GM19035 (cell line): Measurements from ENCODE around the gene SPATA31E1.
"Not testable (repeated sequence)": the region's sequence is repeated elsewhere in the genome, so short reads cannot be mapped to it uniquely, and the experiment has no call there.

ENCODE experiments used
- ATAC-seq: cut with Tn5 transposase; IDR thresholded peaks from one replicate; pipeline ENCODE4 v1.9.1; 2021; ENCODE audit not compliant: unreplicated experiment

The SPATA31E1 gene

DNA sequence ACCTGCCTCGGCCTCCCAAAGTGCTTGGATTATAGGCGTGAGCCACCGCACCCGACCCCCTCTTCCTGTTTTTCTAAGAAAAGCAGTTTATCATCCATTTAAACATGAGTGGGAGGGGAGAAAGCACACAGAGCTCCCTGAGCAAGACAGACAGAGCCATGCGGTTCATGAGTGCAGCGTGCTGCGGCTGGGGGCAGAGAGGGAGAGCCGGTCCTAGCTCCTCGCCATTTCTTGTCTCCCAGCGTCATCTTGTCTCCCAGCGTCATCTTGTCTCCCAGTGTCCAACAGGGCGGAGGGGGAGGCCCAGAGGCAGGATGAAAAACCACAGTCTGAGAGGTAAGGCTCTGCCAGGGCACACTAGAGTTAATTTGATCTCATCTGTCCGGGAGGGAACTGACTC lies 36.3 kb downstream of the SPATA31E1 start:
- not testable (repeated sequence) for ATAC-seq

GRCh38 chr9:87921561-87921960 lies 38.9 kb downstream of the SPATA31E1 start:
- ATAC-seq, result not testable (repeated sequence)

DNA sequence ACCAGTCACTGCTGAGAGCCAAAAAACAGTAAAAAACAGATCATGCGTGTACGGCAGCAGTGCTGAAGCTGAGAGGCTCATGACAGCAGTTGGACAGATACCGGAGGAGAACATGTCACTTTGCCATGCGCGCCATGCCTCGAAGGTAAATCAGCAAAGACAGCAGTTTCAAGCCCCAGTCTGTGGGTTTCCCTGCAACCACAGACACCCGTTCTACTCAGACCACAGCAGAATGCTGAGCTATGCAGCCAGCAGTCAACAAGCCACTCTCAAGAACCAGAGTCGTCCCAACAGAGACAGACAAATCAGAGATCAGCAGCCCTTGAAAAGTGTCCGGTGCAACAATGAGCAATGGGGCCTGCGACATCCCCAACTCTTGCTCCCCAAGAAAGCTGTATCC lies 40.3 kb downstream of the SPATA31E1 start:
- ATAC-seq, result not testable (repeated sequence)

DNA sequence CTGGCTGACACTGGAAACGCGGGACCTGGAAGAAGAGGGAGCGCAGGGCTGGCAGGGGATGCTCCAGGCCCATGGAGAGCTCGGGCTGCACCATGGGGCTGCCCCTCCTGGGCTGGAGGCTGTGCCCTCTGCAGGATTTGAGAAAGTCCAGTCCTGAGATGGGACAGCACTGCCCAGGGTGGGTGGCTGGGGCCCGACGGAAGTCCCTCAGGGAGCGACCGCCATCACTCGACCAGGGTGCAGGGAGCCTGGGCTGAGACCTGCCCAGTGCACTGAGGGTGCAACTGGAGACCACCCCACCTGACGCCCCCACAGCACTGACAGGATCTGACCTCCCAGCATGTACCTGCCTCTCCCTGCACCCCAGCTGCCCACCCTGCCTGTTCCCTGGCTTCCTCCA lies 42.2 kb downstream of the SPATA31E1 start:
- ATAC-seq, result not testable (repeated sequence)

DNA sequence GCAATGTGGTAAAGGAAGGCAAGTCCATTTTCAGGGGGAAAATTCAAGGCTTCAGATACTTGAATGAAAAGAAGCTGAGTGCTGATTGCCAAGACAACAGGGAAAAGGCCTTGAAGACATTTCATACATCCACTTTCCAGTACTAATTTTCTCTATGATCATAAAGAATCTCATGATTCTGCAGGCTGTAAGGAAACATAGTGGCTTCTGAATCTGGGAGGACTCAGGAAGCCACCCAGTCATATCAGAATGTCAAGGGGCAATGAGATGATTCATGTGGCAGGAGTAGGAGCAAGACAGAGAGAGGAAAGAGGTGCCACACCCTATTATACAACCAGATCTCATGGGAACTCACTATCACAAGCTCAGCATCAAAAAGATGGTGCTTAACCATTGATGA lies 46.5 kb downstream of the SPATA31E1 start:
- not testable (repeated sequence) for ATAC-seq

DNA sequence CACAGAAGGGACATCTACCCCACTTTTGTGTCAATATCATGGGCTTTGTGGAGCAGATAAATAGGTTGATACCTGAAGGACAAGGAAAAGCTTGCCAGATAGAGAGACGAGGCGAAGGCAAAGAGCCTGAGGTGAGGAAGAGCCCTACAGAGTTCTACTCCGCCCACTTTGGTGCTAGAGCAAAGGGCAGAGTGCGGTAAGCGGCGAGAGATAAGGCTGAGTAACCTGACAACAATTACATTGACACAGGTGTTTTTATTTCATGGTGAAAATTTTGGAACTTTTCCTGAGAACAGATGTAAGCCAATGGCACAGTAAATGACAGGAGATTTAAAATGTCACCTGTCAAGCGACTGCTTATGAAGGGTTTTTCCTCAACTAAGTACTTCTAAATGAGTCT lies 51.8 kb downstream of the SPATA31E1 start:
- not testable (repeated sequence) for ATAC-seq

GRCh38 chr9:87937352-87937751 lies 54.7 kb downstream of the SPATA31E1 start:
- ATAC-seq, result not testable (repeated sequence)

- ATAC-seq, result not testable (repeated sequence)
Measured at GRCh38 chr9:87937918-87938317, 55.2 kb downstream of the SPATA31E1 start.

DNA sequence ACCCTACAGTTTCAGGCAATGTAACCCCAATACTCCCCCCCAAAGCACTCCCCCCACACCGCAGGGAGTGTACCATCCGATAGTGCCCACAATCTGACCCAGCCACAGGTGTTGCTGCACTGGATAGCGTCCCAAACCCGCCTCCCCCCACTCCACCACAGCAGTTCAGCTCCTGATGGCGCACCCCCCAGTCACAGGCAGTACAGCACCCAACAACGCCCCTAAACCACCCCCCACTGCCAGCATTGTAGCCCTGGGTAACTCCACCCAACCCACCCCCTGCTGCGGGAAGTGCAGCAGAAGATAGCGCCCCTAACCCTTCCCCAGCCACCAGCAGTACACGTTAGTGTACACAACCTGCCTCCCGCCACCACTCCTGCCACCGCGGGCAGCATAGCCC lies 55.7 kb downstream of the SPATA31E1 start:
- not testable (repeated sequence) for ATAC-seq
